GM19351 (cell line): ENCODE results near the gene ATP1A2.

Experiments used
- ATAC-seq: cut with Tn5 transposase; IDR thresholded peaks from one replicate; pipeline ENCODE4 v1.9.1; 2021; ENCODE audit warnings: mild to moderate bottlenecking, moderate library complexity; ENCODE audit not compliant: unreplicated experiment

The ATP1A2 gene

GRCh38 chr1:160168609-160169369 is 53.2 kb downstream of the ATP1A2 start:
- ATAC-seq: no peak

GRCh38 chr1:160169553-160170399 is 54.2 kb downstream of the ATP1A2 start:
- ATAC-seq: peak; percentile 54

- no peak for ATAC-seq
These were observed 55.8 kb downstream of the ATP1A2 start for GRCh38 chr1:160171354-160171753.

DNA sequence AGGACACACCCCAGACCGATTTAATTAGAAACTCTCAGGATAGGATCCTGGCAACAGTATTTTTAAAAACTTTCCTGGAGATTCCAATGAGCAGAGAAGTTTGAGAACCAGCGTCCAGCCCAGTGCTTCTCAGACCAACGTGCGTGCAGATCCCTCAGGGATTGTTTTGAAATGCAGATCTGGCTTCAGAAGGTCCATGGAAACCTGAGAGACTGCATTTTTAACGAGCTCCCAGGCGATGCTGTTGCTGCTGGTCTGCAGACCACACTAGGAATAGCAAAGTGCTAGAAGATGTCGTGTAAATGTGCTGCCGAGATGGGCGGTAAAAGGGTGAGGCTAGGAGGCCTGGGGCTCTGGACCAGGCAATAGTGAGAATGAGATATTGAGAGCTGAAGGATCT is 56.4 kb downstream of the ATP1A2 start:
- no peak for ATAC-seq

GRCh38 chr1:160177231-160177630 is 61.7 kb downstream of the ATP1A2 start:
- no peak for ATAC-seq

DNA sequence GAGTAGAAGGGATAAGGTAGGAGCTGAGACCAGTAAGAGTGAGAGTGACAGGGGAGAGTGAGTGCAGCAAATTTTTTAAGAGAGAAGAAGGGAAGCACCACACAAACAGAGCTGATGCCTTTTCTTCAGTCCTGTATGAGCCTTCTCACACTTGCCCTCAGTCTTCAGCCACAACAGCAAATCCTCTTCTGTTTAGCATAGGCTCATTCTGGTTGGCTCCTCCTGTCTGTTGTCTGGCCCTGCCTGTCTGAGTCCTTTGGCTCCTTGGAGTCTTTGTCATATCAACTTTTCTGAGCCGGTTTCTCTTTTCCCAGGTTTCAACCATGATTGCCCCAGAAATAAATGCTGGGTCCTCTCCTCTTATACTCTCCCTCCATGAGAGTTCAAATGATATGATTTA is 62.1 kb downstream of the ATP1A2 start:
- no peak for ATAC-seq

DNA sequence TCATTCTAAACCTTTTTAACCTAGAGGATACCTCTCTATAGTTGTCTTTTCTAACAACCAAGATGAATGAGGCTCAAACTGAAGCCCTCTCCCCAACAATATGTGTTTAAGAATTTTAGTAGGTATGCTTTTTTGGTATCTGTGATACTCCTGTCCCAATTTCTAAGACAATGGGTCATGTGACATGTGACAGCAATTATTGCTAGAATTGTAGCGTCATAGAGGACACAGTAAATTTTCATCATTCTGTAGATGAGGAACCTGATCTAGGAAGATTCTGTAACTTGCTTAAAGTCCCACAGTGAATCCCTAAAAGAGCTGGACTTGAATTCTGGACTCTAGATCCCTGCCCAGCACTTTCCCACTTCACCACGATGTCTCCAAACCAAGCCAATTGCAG is 63.2 kb downstream of the ATP1A2 start:
- ATAC-seq: no peak

- ATAC-seq: no peak
These were observed 63.8 kb downstream of the ATP1A2 start for GRCh38 chr1:160179336-160179735.

- ATAC-seq: no peak
These were observed 70.7 kb downstream of the ATP1A2 start for GRCh38 chr1:160186246-160186645.

GRCh38 chr1:160186729-160187128 is 71.2 kb downstream of the ATP1A2 start:
- no peak for ATAC-seq

GRCh38 chr1:160187407-160187806 is 71.8 kb downstream of the ATP1A2 start:
- ATAC-seq: no peak

DNA sequence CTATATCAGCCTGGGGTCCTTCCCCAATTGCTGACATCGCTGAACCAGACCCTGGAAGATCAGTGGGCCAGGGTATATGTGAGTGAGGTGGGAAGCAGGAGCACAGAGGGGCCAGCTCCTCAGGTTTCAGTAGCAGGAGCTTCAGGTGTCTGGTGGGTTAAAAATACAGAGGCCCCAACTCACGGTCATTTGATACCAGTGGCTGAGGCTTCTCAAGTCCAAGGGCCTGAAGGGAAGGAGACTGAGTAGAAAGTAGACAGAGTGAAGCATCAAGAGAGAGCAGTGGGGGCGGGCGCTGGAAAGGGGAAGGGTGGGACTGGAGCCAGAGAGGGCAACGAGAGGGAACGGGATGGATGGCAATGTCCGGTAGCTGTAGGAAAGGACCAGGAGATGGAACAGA is 72.8 kb downstream of the ATP1A2 start:
- no peak for ATAC-seq

- no peak for ATAC-seq
These were observed 74.4 kb downstream of the ATP1A2 start, which contains the start of gene CASQ1 for GRCh38 chr1:160189649-160190625. TSS of gene CASQ1 (plus strand) at chr1:160190575. CDS start at chr1:160190752, 177 bp downstream.

GRCh38 chr1:160191756-160192155 is 76.2 kb downstream of the ATP1A2 start:
- ATAC-seq: no peak

GRCh38 chr1:160192234-160192633 is 76.7 kb downstream of the ATP1A2 start:
- no peak for ATAC-seq
